ENCODE results near the gene DIP2C.
"Not testable (repeated sequence)": the region's sequence is repeated elsewhere in the genome, so short reads cannot be mapped to it uniquely, and the experiment has no call there.

The DIP2C gene

DNA sequence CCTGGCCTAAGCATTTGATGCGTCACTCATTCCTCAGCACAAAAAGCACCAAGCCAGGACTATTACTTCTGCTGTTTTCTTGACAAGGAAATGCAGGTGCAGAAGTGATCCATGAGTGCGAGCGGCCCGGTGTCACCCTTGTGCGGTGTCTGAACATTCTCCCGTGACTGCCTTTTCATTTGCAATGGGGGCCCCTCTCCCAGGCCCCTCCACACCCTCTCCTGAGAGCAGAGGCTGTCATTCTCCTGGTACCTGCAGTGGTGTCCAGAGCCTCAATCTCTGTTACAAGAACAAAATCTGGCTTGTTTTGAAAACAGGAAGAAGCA is 213.1 kb downstream of the DIP2C start:
- DNase-seq: no peak

GRCh38 chr10:475709-476454 is 213.6 kb downstream of the DIP2C start:
- DNase-seq: no peak

- no peak for DNase-seq
Observed at GRCh38 chr10:474946-475345, 214.5 kb downstream of the DIP2C start.

GRCh38 chr10:474406-474805 is 215.1 kb downstream of the DIP2C start:
- no peak for DNase-seq

DNA sequence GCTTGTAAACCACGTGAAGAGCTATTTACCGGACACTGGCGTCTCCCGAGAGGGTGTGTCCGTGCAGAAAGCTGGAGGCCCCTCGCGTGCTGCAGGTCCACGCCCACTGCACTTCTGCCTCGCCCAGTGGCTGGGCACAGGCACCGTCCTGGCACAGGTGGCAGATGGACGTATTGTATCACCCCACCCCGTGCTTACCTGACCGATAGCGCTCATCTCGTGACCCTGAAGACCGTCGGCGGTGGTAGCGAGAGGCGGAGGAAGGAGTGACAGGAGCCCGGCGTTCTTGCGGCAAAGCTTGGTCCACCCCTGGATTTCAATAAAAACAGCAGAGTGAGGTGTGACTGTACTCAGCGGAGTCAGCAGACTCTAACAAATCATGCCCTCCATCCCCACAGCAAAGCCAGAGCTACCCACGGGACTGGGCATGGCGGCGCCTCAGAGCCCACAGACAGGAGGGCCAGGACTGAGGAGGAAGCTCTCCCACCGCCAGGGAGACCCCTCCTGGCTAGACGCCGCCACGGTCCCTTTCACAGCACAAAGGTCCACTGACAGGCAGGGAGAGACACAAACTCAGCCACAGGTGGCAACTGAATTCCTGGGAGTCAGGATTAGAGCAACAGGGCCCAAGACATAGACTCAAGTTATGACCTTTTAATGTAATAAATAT is 217.1 kb downstream of the DIP2C start:
- no peak for DNase-seq

DNA sequence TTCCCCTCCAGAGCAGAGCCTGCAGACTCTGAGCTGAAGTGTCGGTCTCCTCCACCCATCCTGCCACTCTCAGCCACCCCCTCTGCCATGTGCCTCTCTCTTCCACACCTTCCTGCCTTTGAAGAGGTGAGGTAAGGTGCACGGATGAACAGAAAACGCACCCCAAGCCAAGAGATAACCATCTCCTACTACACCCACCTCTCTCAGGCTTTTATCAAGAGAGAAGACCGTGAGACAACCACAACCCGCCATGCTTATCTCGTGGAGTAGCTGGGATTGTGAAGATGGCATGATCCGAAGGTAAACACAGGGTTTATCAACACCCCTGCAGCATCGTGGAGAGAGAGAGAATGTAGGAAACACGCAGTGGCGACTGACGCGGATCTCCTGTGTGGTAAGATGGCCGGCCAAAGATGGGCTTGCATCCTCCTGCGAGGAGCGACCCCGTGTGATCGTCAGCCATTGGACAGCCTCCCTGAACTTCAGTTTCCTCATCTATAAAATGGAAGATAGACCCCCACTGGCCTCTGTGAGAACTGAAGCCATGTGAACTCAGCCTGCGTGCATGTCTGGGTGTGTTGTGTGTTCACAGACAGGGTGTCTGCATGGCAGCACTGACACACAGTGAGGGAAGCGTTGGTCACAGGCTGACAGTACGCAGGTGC is 219.0 kb downstream of the DIP2C start:
- DNase-seq: no peak

DNA sequence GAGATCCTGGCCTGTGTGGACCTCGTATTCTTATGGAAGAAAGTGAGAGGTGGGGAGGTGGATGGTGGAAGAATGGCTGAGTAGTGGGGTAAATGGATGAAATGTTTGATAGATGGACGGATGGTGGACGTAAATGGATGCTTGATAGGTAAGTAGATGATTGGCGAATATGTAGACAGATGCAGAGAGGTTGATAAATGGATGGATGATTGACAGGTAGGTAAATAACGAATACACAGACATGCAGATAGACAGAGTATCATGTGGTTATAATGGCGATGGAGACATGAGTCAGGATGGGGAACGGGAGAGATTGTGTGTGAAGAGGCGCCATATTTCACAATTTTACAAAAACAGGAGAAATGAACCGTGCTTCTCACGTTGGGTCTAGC is 219.5 kb downstream of the DIP2C start:
- DNase-seq: no peak

DNA sequence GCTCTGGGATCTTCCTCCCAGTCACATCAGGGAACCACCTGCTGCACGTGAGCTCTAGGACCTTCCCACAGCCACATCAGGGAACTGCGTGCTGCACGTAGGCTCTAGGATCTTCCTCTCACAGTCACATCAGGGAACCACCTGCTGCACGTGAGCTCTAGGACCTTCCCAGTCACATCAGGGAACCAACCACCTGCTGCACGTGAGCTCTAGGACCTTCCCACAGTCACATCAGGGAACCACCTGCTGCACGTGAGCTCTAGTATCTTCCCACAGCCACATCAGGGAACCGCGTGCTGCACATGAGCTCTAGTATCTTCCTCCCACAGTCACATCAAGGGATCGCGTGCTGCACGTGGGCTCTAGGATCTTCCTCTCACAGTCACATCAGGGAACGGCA is 229.7 kb downstream of the DIP2C start:
- DNase-seq: no peak

DNA sequence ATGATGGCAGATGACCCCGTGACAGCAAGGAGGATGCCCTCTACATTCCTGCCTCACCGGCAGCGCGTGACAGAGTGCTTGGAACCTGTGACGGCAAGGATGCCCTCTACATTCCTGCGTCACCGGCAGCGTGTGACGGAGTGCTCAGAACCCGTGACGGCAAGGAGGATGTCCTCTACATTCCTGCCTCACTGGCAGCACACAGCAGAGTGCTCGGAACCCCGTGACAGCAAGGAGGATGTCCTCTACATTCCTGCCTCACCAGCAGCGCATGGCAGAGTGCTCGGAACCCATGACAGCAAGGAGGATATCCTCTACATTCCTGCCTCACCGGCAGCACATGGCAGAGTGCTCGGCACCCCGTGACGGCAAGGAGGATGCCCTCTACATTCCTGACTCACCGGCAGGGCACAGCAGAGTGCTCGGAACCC is 231.0 kb downstream of the DIP2C start:
- DNase-seq: no peak

GRCh38 chr10:456486-456885 is 233.0 kb downstream of the DIP2C start:
- no peak for DNase-seq

- no peak for DNase-seq
Observed at GRCh38 chr10:454860-455259, 234.6 kb downstream of the DIP2C start.

DNA sequence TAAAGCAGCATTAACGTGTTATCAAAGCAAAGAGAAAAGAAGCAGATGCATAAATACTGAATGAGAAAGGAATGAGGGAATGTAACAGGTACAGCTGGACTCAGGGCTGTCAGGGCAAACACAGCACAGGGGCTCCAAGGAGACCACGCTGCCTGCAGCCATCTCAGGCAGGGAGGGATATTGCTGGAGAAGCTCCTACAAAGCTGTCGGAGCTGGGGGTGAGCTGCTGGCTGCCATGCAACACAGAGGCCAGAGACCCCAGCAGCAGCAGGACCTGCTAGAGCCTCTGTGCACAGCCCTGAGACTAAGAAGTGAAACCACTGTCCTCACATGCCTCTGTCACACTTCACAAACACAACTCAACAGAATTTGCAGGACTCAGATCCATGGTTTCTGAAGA is 235.8 kb downstream of the DIP2C start:
- no peak for DNase-seq

GRCh38 chr10:452512-453426 is 236.7 kb downstream of the DIP2C start:
- no peak for DNase-seq

DNA sequence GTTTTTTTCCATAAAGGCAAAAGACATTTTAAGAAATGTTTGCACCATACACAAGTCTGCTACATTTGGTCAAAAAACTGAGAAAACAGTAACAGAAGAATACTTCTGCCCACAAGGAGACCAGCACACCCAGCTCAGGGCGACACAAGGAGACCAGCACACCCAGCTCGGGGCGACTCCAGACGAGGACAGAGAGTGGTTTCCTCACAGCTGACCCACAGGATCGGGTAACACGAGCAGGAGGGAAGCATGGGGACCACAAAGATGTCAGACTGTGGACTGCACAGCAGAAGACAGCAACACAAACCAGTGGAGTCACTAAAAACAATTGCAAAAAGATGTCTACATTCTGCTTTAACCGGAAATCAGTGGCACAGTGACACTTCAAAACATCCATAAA is 237.6 kb downstream of the DIP2C start:
- DNase-seq: no peak

- DNase-seq: peak; percentile 67
Observed at GRCh38 chr10:451021-451471, 238.4 kb downstream of the DIP2C start.

DNA sequence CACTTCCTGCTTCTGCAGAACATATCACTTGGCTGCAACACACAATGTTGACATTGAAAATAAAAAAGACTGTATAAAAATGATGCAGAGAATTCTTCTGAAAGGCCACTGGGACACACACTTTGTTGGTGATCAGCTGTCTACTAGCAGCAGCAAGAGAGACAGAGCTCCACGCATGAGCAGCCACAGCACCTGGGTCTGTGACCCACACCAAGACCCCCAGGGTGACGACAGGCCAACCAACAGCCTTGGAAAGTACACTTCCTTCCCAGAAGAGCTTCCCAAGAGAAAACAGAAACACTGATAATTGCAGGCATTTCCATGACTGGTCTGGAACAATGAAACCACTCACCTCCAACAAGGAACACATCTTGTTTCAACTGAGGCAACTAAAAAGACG is 239.0 kb downstream of the DIP2C start:
- no peak for DNase-seq

GRCh38 chr10:449331-449730 is 240.1 kb downstream of the DIP2C start:
- DNase-seq: not testable (repeated sequence)

DNA sequence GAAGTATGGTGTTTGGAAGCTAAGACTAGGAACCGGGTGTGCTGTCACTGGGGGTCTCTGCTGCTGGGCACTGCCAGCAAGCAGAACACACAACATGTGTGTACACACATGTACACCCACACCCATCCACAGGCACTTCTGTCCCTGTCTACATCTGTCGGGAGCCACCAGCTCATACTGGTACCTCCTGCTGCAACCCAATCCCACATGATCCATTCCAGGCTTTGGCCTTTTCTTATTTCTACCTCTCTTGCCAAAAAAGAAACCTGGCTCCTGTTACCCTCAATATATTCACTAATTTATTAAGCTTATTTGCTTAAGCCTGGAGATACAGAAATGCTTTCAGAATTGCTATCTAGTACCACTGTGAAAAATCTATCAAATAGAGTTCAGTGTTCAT is 246.0 kb downstream of the DIP2C start:
- no peak for DNase-seq

- DNase-seq: no peak
Observed at GRCh38 chr10:442209-442608, 247.3 kb downstream of the DIP2C start.

- no peak for DNase-seq
Observed at GRCh38 chr10:441659-442058, 247.8 kb downstream of the DIP2C start.

GRCh38 chr10:440127-440526 is 249.3 kb downstream of the DIP2C start:
- DNase-seq: no peak

- no peak for DNase-seq
Observed at GRCh38 chr10:437698-438490, 251.6 kb downstream of the DIP2C start.

Measured in activated CD4-positive, alpha-beta T cell treated with anti-CD3 and anti-CD28 coated beads, Interleukin-2, Interleukin-6, amounts not matched to agents 100 ng/mL and 50 ng/mL, durations not matched to agents 16 hours and 8 hours (primary cell).